Effector memory CD4-positive, alpha-beta T cell (primary cell): ENCODE data around the gene PREB.
"Not testable (repeated sequence)": the region's sequence is repeated elsewhere in the genome, so short reads cannot be mapped to it uniquely, and the experiment has no call there.

Source experiments
- DNase-seq, 3 donors: peaks; one replicate each; pipeline ENCODE4 v3.0.0-alpha.2; 2020
- H3K27ac ChIP-seq: 2 replicates; pipeline ENCODE4 v1.7.0; 2013; ENCODE audit warnings: mild to moderate bottlenecking, low read length, moderate library complexity; ENCODE audit not compliant: insufficient read depth, poor library complexity, severe bottlenecking
- H3K27me3 ChIP-seq: replicated peaks from 2 replicates; pipeline ENCODE4 v1.7.0; 2013; ENCODE audit warnings: mild to moderate bottlenecking, low read length; ENCODE audit not compliant: insufficient read depth, control insufficient read depth, poor library complexity, severe bottlenecking
- H3K36me3 ChIP-seq: 2 replicates; pipeline ENCODE4 v1.7.0; 2013; ENCODE audit warnings: mild to moderate bottlenecking, low read length, moderate library complexity; ENCODE audit not compliant: control insufficient read depth, insufficient read depth
- H3K4me1 ChIP-seq: 2 replicates; pipeline ENCODE4 v1.7.0; 2013; ENCODE audit warnings: low read length, mild to moderate bottlenecking; ENCODE audit not compliant: control insufficient read depth, insufficient read depth, poor library complexity, severe bottlenecking
- H3K4me3 ChIP-seq: 2 replicates; pipeline ENCODE4 v1.7.0; 2013; ENCODE audit warnings: low read length, low read depth, mild to moderate bottlenecking; ENCODE audit not compliant: insufficient read depth, poor library complexity, severe bottlenecking
- H3K9me3 ChIP-seq: 2 replicates; pipeline ENCODE4 v1.7.0; 2013; ENCODE audit warnings: mild to moderate bottlenecking, low read length, moderate library complexity; ENCODE audit not compliant: control insufficient read depth
- total RNA-seq, 3 donors: gene quantifications; one replicate each; lab custom pipeline; 2026; lab: John Stamatoyannopoulos, UW

Gene PREB
- total RNA-seq, result 24.0 to 34.5 (median 32.4) reads per million in 3 donors

GRCh38 chr2:27133905-27134780 is at the start of gene PREB:
TSS of gene PREB (minus strand) at chr2:27134636. CDS start at chr2:27134421, 215 bp downstream.
- H3K9me3 ChIP-seq, result no peaks in the 10 kb centered on the region
- H3K36me3 ChIP-seq, result peaks cover 25% of the 10 kb centered on the region
- DNase-seq, result peak; percentile 95 to 96 (median 96)
- no peaks in the 10 kb centered on the region for H3K27me3 ChIP-seq
- peaks cover 13% of the 10 kb centered on the region for H3K4me1 ChIP-seq
- peak within 1 kb of the TSS; percentile 95 for H3K27ac ChIP-seq
- H3K4me3 ChIP-seq, result peak within 1 kb of the TSS; percentile 99

- H3K9me3 ChIP-seq, result no peaks in the 10 kb centered on the region
- no peaks in the 10 kb centered on the region for H3K27me3 ChIP-seq
- H3K4me1 ChIP-seq, result no peaks in the 10 kb centered on the region
- H3K27ac ChIP-seq, result no peak overlapping the region
- no peaks in the 10 kb centered on the region for H3K36me3 ChIP-seq
- no peak overlapping the region for H3K4me3 ChIP-seq
- no peak for DNase-seq
Observed at GRCh38 chr2:27184115-27184514, 49.7 kb upstream of the PREB start.

DNA sequence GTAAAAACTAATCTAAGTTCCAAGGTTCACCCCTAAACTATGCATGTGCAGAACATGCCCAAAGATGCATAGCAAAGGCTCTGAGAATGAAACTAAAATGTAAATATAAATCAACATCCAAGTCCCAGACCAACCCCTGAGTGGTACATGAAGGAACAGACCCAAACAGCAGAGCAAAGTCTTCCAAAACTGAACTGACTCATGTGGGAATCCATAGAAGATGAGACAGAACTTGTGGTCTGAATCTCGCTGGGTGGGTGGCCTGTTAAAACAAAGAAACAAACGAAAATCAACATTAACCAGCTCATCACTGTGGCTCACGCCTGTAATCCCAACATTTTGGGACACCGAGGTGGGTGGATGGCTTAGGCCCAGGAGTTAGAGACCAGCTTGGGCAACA is 47.9 kb upstream of the PREB start:
- Histone ChIP-seq H3K36me3 (no peaks in the 10 kb centered on the region), H3K27me3 (no peaks in the 10 kb centered on the region), H3K4me1 (no peaks in the 10 kb centered on the region), H3K4me3 (no peak overlapping the region), H3K9me3 (no peaks in the 10 kb centered on the region), H3K27ac (no peak overlapping the region)
- no peak for DNase-seq

GRCh38 chr2:27179344-27180000 is 45.0 kb upstream of the PREB start:
- H3K36me3 ChIP-seq, result no peaks in the 10 kb centered on the region

DNA sequence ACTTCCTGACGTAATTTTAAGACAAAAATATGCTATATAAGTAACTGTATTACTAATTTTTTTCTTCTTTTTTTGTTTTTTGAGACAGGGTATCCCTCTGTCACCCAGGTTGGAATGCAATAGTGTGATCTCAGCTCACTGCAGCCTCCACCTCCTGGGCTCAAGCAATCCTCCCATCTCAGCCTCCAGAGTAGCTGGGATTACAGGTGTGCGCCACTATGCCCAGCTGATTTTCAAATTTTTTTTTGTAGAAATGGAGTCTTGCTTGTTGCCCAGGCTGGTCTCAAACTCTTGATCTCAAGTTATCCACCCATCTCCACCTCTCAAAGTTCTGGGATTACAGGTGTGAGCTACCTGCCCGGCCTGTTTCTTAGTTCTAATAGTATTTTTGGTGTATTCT is 44.0 kb upstream of the PREB start:
- no peak overlapping the region for H3K27ac ChIP-seq
- H3K4me3 ChIP-seq, result no peak overlapping the region
- no peaks in the 10 kb centered on the region for H3K9me3 ChIP-seq
- H3K4me1 ChIP-seq, result no peaks in the 10 kb centered on the region
- H3K27me3 ChIP-seq, result no peaks in the 10 kb centered on the region
- H3K36me3 ChIP-seq, result no peaks in the 10 kb centered on the region
- no peak for DNase-seq

More at GRCh38 chr2:27179344-27180000, 45.0 kb upstream of the PREB start:
- Histone ChIP-seq H3K9me3 (no peaks in the 10 kb centered on the region), H3K27me3 (no peaks in the 10 kb centered on the region), H3K4me1 (no peaks in the 10 kb centered on the region), H3K27ac (no peak overlapping the region), H3K4me3 (no peak overlapping the region)
- no peak for DNase-seq

GRCh38 chr2:27177441-27178351 is 43.3 kb upstream of the PREB start:
- Histone ChIP-seq H3K27ac (no peak overlapping the region), H3K4me3 (no peak overlapping the region), H3K9me3 (no peaks in the 10 kb centered on the region), H3K36me3 (no peaks in the 10 kb centered on the region), H3K4me1 (no peaks in the 10 kb centered on the region), H3K27me3 (no peaks in the 10 kb centered on the region)
- DNase-seq, result no peak

DNA sequence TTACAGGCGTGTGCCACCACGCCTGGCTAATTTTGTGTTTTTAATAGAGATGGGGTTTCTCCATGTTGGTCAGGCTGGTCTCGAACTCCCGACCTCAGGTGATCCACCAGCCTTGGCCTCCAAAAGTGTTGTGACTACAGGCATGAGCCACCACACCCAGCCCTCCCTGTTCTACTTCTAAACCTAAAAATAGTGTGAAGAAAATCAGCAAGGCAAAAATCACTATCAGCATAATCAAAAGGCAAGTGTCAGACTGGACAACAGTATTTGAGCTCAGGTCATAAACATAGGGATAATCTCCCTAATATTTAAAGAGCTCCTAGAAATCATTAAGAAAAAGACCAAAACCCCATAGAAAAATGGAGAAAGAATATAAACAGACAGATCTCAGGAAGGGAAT is 41.3 kb upstream of the PREB start:
- not testable (repeated sequence) for H3K9me3 ChIP-seq, H3K4me3 ChIP-seq, H3K27ac ChIP-seq, DNase-seq, H3K27me3 ChIP-seq, H3K4me1 ChIP-seq, H3K36me3 ChIP-seq

DNA sequence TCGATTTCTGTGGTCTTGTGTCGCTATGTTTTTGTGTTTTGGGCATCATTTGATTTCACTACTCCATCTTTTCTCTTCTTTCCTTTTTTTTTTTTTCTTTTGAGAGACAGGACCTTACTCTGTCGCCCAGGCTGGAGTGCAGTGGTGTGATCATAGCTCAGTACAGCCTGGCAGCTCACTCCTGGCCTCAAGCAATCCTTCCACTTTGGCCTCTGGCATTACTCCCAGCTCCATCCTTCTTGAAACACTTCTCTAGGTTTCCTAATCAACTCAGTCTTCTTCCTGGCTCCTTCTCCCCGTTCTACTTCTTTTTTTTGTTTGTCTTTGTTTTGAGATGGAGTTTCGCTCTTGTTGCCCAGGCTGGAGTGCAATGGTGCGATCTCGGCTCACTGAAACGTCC is 40.9 kb upstream of the PREB start:
- DNase-seq, result no peak
- no peaks in the 10 kb centered on the region for H3K27me3 ChIP-seq
- no peaks in the 10 kb centered on the region for H3K4me1 ChIP-seq
- H3K9me3 ChIP-seq, result no peaks in the 10 kb centered on the region
- no peak overlapping the region for H3K27ac ChIP-seq
- H3K36me3 ChIP-seq, result no peaks in the 10 kb centered on the region
- no peak overlapping the region for H3K4me3 ChIP-seq

DNA sequence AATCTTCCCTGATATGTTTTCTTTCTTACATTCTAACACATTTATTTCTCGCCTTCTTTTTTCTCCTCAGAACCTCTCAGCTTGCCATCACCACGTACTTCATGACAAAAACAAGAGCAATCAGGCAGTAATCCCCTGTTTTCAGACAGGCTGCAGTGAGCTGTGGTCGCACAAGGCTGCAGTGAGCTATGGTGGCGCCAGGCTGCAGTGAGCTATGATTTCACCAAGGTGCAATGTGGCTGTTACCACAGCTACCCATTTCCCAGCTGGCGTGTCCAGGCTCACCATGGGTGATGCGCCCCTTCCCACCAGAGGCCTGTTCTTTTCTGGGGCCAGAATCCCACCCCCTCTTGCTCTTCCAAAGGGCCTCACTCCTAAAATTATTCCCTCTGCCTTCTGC is 40.2 kb upstream of the PREB start:
- DNase-seq, result no peak
- Histone ChIP-seq H3K9me3 (no peaks in the 10 kb centered on the region), H3K4me1 (no peaks in the 10 kb centered on the region), H3K4me3 (no peak overlapping the region), H3K36me3 (no peaks in the 10 kb centered on the region), H3K27me3 (no peaks in the 10 kb centered on the region), H3K27ac (no peak overlapping the region)
